HG03108 (cell line): Measurements from ENCODE around the gene SNX3.
A peak's percentile ranks its signal among the peaks of the same experiment; 100 is the strongest.
"Not testable (repeated sequence)": the region's sequence is repeated elsewhere in the genome, so short reads cannot be mapped to it uniquely, and the experiment has no call there.

Source experiments
- ATAC-seq: cut with Tn5 transposase; IDR thresholded peaks from one replicate; pipeline ENCODE4 v1.9.1; 2021; ENCODE audit warnings: moderate library complexity; ENCODE audit not compliant: unreplicated experiment

SNX3 gene

DNA sequence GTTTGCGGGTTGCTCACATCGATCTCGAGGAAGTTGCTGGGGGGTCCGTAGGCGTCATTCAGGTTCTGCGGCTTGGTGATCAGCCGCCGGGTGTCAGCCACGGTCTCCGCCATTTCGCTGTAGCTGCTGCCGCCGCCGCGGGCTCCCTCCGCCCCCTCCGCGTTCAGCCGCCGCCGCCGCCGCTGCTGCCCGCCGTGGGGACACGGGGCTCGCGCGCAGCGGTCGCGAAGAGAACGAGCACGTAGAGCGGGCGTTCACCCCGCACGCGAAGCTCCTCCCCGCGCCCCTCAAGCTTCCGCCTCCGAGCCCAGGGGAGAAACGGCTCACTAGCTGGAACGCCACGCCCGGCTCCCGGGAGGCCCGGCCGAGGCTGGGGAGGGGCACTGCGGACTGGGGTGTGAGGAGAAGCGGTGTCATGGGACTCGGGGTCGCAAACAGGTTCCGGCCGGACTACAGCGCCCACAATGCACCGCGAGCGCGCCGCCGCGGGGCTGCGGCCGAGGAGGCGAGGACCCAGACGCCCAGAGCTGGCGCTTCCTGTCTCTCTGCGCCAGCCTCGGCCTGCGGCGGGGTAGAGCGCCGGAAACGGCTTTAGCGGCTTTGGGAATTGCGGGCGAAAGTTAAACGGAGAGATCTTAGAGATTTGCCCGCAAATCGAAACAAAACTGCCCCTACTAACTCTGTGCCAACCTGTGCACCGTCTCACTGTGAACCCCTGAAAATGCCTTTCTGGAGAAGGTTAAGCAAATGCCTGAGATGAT, at the start of gene SNX3:
TSS of gene SNX3 (minus strand) at position 232 of the 761 bp plus-strand sequence. CDS start at position 113, 119 bp downstream.
- ATAC-seq = peak; percentile 86

GRCh38 chr6:108309844-108310243, 49.0 kb upstream of the SNX3 start:
- ATAC-seq = no peak

- not testable (repeated sequence) for ATAC-seq
Observed at GRCh38 chr6:108308641-108309040, 47.8 kb upstream of the SNX3 start.

- no peak for ATAC-seq
Observed at GRCh38 chr6:108304646-108305045, 43.8 kb upstream of the SNX3 start.

DNA sequence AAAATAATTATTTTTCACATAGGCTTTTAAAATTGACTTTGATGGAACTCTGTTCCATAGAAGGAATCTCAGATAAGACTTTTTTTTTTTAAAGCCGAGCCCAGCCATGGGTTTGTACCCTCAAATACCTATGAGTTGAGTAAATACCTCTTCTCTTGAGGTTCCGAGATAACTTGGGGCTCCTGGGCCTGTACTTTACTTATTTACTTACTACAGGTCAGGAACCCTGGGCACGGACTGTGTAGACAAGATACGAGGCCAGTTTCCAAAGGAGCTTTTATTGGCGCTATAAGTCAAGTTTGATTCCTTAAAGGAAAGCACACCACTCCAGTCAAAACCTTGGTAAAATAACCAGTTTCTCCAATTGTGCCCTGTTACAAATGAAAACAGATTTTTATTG, 41.5 kb upstream of the SNX3 start:
- ATAC-seq = no peak

GRCh38 chr6:108295676-108296075, 34.8 kb upstream of the SNX3 start:
- no peak for ATAC-seq

DNA sequence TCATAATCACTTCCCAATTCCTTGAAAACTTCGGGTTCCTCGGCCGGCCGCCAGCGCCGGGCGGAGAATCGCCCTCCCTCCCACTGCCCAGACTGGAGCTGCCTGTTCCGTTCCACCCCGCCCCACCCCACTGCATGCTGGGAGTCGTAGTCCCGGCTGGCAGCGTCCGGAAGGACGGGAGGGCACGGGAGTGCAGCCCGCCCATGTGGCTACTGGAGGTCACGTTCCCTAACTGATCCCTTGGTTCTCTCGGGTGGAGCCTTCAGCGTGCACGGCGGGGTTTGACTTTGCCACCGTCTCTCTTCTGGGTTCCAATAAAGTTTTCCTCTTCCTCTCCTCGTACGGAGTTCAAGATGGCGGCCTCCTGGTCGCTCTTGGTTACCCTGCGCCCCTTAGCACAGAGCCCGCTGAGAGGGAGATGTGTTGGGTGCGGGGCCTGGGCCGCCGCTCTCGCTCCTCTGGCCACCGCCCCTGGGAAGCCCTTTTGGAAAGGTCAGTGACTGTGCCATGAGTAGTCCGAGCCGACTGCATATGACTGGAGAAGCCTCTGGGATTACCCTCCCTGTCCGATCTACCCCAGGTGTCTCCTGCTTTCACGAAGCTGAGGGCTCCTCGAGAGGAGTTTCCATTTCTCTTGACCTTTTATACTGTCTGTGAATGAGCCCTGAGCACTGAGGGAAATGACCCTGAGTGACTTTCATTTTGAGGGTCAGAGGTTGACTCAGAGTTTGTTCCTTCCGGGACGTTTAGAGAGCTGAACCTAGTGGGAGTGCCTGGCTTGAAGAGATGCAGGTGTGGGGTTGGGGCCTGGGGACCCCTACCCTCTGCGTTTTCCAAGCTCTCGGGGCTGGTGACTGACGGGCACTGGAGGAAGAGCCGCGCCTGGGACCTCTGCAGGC, 34.1 kb upstream of the SNX3 start, which contains the start of gene AFG1L:
TSS of gene AFG1L (plus strand) at position 328 of the 899 bp plus-strand sequence. CDS start at position 354, 26 bp downstream.
- ATAC-seq = peak; percentile 90

DNA sequence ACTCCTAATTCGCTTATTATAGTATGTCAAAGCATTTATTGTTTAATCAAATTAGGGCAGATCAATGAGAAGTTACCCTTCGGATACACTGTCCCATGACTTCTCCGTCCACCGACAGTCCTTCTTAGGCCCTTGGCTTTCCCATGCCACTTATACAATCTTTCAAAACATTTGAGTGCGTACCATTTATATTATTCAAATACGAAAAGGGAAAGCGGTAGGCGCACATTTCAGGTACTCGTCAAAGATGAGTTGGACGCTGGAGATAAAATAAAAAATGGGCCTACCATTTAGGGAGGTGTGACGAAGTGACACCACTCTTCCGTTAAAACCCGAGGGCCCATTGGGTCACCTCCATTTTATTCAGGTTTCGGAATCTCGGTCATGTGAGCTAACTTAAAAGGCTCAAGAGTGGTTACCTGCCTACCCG, 33.5 kb upstream of the SNX3 start:
- ATAC-seq = peak; percentile 15

- no peak for ATAC-seq
Observed at GRCh38 chr6:108293527-108294296, 32.9 kb upstream of the SNX3 start.

GRCh38 chr6:108292561-108292960, 31.7 kb upstream of the SNX3 start:
- ATAC-seq = not testable (repeated sequence)

GRCh38 chr6:108291091-108291490, 30.3 kb upstream of the SNX3 start:
- ATAC-seq = no peak

GRCh38 chr6:108288742-108289141, 27.9 kb upstream of the SNX3 start:
- no peak for ATAC-seq

DNA sequence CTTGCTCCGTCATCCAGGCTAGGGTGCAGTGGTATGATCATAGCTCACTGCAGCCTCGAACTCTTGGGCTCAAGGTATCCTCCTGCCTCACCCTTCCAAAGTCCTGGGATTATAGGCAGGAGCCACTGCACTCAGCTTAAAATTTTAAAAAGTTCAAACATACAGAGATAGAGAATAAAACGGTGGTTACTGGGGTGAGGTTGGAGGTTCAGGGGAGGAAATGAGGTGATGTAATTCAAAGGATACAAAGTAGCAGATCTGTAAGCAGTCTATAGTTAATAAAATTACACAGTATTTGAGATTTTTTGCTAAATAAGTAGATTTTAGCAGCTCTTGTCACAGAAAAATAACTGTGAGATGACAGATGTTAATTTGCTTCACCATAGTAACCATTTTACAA, 26.5 kb upstream of the SNX3 start:
- ATAC-seq = no peak

GRCh38 chr6:108286366-108286765, 25.5 kb upstream of the SNX3 start:
- ATAC-seq = no peak

DNA sequence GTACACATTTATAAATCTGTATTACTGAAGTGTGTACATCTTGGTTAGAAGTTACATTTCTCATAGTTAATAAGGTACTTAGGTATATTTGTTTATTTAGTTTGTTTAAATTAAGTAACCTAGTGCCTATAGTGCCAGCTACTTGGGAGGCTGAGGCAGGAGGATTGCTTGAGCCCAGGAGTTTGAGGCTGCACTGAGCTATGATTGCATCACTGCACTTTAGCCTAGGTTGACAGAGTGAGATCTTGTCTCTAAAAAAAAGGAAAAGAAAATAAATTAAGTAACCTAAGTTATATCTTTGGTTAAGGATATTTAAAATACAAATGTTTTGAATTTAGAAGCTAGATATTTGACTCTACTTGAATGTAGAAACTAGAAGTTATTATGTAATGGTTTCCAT, 24.5 kb upstream of the SNX3 start:
- no peak for ATAC-seq

DNA sequence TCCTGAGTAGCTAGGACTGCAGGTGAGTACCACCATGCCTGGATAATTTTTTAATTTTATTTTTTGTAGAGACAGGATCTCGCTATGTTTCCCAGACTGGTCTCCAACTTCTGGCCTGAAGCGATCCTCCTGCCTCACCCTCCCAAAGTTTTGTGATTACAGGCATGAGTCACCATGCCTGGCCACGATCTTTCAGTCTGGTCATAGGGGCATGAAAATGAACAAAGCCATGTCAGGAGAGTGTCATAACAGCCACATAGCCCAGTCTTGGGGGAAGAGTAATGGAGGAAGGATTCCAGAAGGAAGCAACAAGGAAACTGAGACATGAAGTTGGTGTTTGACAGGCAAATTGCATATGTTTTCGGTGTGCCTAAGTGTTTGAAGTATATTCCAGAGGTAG, 17.0 kb upstream of the SNX3 start:
- no peak for ATAC-seq

DNA sequence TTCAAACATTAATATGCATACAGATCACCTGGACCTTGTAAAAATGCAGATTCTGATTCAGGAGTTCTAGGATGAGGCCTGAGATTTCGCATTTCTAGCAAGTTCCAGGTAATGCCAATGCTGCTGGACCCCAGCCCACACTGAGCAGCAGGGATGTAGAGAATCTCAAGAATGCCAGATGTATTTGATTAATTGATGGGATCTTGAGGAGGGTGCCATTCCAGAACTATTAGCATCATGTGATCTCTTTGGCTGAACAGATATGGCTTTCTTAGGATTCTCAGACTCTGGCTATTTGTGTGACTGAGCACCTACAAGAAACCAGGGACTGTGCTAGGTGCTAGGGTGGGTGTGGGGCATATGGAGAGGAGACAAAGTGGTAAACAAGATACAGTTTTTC, 16.5 kb upstream of the SNX3 start:
- no peak for ATAC-seq

GRCh38 chr6:108275976-108276375, 15.1 kb upstream of the SNX3 start:
- no peak for ATAC-seq

GRCh38 chr6:108274546-108274945, 13.7 kb upstream of the SNX3 start:
- no peak for ATAC-seq

DNA sequence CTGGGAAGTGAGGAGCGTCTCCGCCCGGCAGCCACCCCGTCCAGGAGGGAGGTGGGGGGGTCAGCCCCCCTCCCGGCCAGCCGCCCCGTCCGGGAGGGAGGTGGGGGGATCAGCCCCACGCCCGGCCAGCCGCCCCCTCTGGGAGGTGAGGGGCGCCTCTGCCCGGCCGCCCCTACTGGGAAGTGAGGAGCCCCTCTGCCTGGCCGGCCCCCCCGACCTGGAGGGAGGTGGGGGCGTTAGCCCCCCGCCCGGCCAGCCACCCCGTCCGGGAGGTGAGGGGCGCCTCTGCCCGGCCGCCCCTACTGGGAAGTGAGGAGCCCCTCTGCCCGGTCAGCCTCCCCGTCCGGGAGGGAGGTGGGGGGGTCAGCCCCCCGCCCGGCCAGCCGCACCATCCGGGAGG, 9.1 kb upstream of the SNX3 start:
- ATAC-seq = not testable (repeated sequence)

DNA sequence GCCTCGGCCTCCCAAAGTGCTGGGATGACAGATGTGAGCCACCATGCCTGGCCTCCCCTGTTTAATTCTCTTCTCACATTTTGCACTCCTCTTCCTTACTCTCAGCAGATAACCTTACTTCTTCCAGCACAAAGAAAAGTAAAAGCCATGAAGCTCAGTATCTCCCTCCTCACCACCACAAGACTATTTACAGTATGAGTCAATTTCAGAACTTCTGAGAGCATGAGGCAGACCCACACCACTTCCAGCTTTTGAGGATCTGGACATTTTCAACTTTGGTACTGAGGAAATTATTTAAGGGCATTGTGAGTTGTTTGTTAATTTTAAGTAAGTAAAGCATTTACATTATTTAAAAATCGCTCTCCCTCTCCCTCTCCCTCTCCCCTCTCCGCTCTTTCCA, 8.0 kb upstream of the SNX3 start:
- ATAC-seq = no peak
